Fibroblast of lung (primary cell): Measurements from ENCODE around the gene RMC1. TPM values are rescaled to one million over a fixed set of nuclear protein-coding genes. Genes with fewer than 3 reads are reported as not detected.

Source experiments
- DNase-seq, 2 donors: peaks; one replicate each; pipeline versions ENCODE4 v3.0.0 to v3.0.0-alpha.2; 2010; ENCODE audit warnings: low read depth in 2 of 2
- H2AFZ ChIP-seq: 2 replicates; pipeline ENCODE4 v1.5.1; 2012; ENCODE audit warnings: low read length, control low read depth, inconsistent platforms
- H3K27ac ChIP-seq: 2 replicates; pipeline ENCODE4 v1.5.1; 2011; ENCODE audit warnings: low read length, control low read depth; ENCODE audit not compliant: insufficient read depth
- H3K27me3 ChIP-seq: 2 replicates; pipeline ENCODE4 v1.5.1; 2011; ENCODE audit warnings: mild to moderate bottlenecking, low read length; ENCODE audit not compliant: control insufficient read depth, insufficient read depth
- H3K36me3 ChIP-seq: 2 replicates; pipeline ENCODE4 v1.5.1; 2011; ENCODE audit warnings: low read length; ENCODE audit not compliant: control insufficient read depth, insufficient read depth
- H3K4me1 ChIP-seq: 2 replicates; pipeline ENCODE4 v1.5.1; 2011; ENCODE audit warnings: low read length; ENCODE audit not compliant: control insufficient read depth, insufficient read depth; ENCODE audit errors: extremely low read depth
- H3K4me2 ChIP-seq: 2 replicates; pipeline ENCODE4 v1.5.1; 2011; ENCODE audit warnings: low read length, control low read depth; ENCODE audit not compliant: insufficient read depth; ENCODE audit errors: extremely low read depth
- H3K4me3 ChIP-seq, 4 experiments: fragments of 200-600 bp in 1 of 4; sonication (generic) in 1 of 4; replicated peaks in 1 of 4; 2 replicates each; pipeline ENCODE4 v1.5.1; 2011 to 2016; ENCODE audit warnings: low read length in 4 of 4, low read depth in 3 of 4, mild to moderate bottlenecking in 3 of 4, control low read depth in 2 of 4, inconsistent platforms in 1 of 4, mixed read lengths in 1 of 4; ENCODE audit not compliant: insufficient read depth in 1 of 4; ENCODE audit errors: control extremely low read depth in 1 of 4
- H3K79me2 ChIP-seq: 2 replicates; pipeline ENCODE4 v1.5.1; 2012; ENCODE audit warnings: mild to moderate bottlenecking, low read length, inconsistent platforms; ENCODE audit not compliant: control insufficient read depth, insufficient read depth
- H3K9ac ChIP-seq: 2 replicates; pipeline ENCODE4 v1.5.1; 2011; ENCODE audit warnings: mild to moderate bottlenecking, low read length, control low read depth; ENCODE audit not compliant: insufficient read depth
- H3K9me3 ChIP-seq: 2 replicates; pipeline ENCODE4 v1.5.1; 2012; ENCODE audit warnings: low read depth, low read length; ENCODE audit not compliant: control insufficient read depth, insufficient read depth
- H4K20me1 ChIP-seq: 2 replicates; pipeline ENCODE4 v1.5.1; 2011; ENCODE audit warnings: low read length; ENCODE audit not compliant: control insufficient read depth, insufficient read depth; ENCODE audit errors: extremely low read depth
- CTCF ChIP-seq, 2 donors: IDR thresholded peaks in 1 of 2; conservative IDR thresholded peaks in 1 of 2; 1 replicate in 1 of 2; 2 replicates in 1 of 2; pipeline ENCODE4 v1.5.1; 2011 to 2012; ENCODE audit warnings: low read length in 2 of 2, control low read depth in 1 of 2, inconsistent platforms in 1 of 2, low read depth in 1 of 2, mild to moderate bottlenecking in 1 of 2
- EZH2 ChIP-seq: IDR thresholded peaks from 2 replicates; pipeline ENCODE4 v1.5.1; 2012; ENCODE audit warnings: low read length, control low read depth, mild to moderate bottlenecking; ENCODE audit errors: missing control alignments
- polyA plus RNA-seq, 2 donors: library from polyadenylated mRNA; depleted of rRNA in 1 of 2; stranded (reverse) in 1 of 2; unstranded in 1 of 2; fragments of >200 nt; gene quantifications; 2 replicates each; pipeline ENCODE4 v1.2.1, GENCODE V29; 2011 to 2012; ENCODE audit warnings: missing spikeins in 1 of 2
- total RNA-seq: library from RNA; depleted of rRNA; stranded (reverse); fragments of >200 nt; gene quantifications from 2 replicates; pipeline ENCODE4 v1.2.1, GENCODE V29; 2014

The RMC1 gene
- total and polyA plus RNA-seq, 2 donors (not counting 1 experiment from before 2014, with no cell fraction given), result 22.5 to 29.6 TPM

- H3K27ac ChIP-seq, result no peak overlapping the region
- H3K4me1 ChIP-seq, result no peaks in the 10 kb centered on the region
- H3K9me3 ChIP-seq, result no peaks in the 10 kb centered on the region
- H3K36me3 ChIP-seq, result no peaks in the 10 kb centered on the region
- no peaks in the 10 kb centered on the region for H4K20me1 ChIP-seq
- no peaks in the 10 kb centered on the region for H3K27me3 ChIP-seq
- no peak for DNase-seq
- TF ChIP-seq EZH2, result no peak
- H2AFZ ChIP-seq, result no peak overlapping the region
- H3K79me2 ChIP-seq, result no peaks in the 10 kb centered on the region
- no peak overlapping the region for H3K9ac ChIP-seq
- H3K4me2 ChIP-seq, result no peak overlapping the region
- H3K4me3 ChIP-seq, result no peak overlapping the region
Observed at GRCh38 chr18:23493654-23494053, 9.7 kb upstream of the RMC1 start.

- Histone ChIP-seq H3K27me3 (no peaks in the 10 kb centered on the region), H3K4me1 (peaks cover 2% of the 10 kb centered on the region), H3K9ac (no peak overlapping the region), H4K20me1 (no peaks in the 10 kb centered on the region), H3K79me2 (no peaks in the 10 kb centered on the region), H2AFZ (no peak overlapping the region), H3K4me2 (no peak overlapping the region), H3K36me3 (no peaks in the 10 kb centered on the region), H3K4me3 (no peak overlapping the region), H3K9me3 (no peaks in the 10 kb centered on the region), H3K27ac (no peak overlapping the region)
- no peak for TF ChIP-seq EZH2
- no peak for TF ChIP-seq CTCF (conservative IDR thresholded peaks at IDR 0.05 in 1 of 2, IDR thresholded peaks at IDR 0.05 in 1 of 2; ENCODE audit: low read depth in 1 of 2, low read length in 2 of 2)
- no peak for DNase-seq
Observed at GRCh38 chr18:23494992-23495391, 8.3 kb upstream of the RMC1 start.

- Histone ChIP-seq H2AFZ (no peak overlapping the region), H3K27ac (no peak overlapping the region), H3K9ac (no peak overlapping the region), H3K4me2 (no peak overlapping the region), H3K27me3 (no peaks in the 10 kb centered on the region), H4K20me1 (no peaks in the 10 kb centered on the region), H3K9me3 (no peaks in the 10 kb centered on the region), H3K36me3 (no peaks in the 10 kb centered on the region), H3K4me3 (no peak overlapping the region), H3K4me1 (peaks cover 2% of the 10 kb centered on the region), H3K79me2 (no peaks in the 10 kb centered on the region)
- TF ChIP-seq EZH2 (no peak), CTCF (conservative IDR thresholded peaks at IDR 0.05 in 1 of 2, IDR thresholded peaks at IDR 0.05 in 1 of 2; ENCODE audit: low read depth in 1 of 2, low read length in 2 of 2) (no peak)
- DNase-seq, result no peak
Observed at GRCh38 chr18:23495723-23496440, 7.4 kb upstream of the RMC1 start.
